B cell (primary cell): ENCODE results near the gene UBE2O. TPM values are rescaled to one million over a fixed set of nuclear protein-coding genes. Genes with fewer than 3 reads are reported as not detected.

ENCODE experiments used
- ATAC-seq: fragments of 200-7000 bp; cut with Tn5 transposase; one replicate; pipeline ENCODE4 v1.10.0; 2021; ENCODE audit warnings: low read depth, mild to moderate bottlenecking, moderate number of reproducible peaks, moderate library complexity
- CTCF ChIA-PET: fragments of 350-600 bp; sonication (Branson Sonifier 250); formaldehyde crosslinking; loops from one replicate; lab custom pipeline; 2021; ENCODE audit warnings: antibody characterized with exemption, inconsistent platforms; lab: Charles Lee
- POLR2A ChIA-PET: fragments of 350-600 bp; sonication (Branson Sonifier 250); formaldehyde crosslinking; loops from one replicate; lab custom pipeline; 2021; ENCODE audit warnings: antibody characterized with exemption; lab: Charles Lee
- DNase-seq: peaks from one replicate; pipeline ENCODE4 v3.0.0; 2013
- H2AFZ ChIP-seq: 2 replicates; pipeline ENCODE4 v1.6.1; 2012; ENCODE audit warnings: mild to moderate bottlenecking, low read depth, low read length; ENCODE audit not compliant: insufficient read depth, poor library complexity, severe bottlenecking
- H3K27ac ChIP-seq, 2 donors: 1 replicate in 1 of 2; 2 replicates in 1 of 2; pipeline ENCODE4 v1.5.1; 2012 to 2013; ENCODE audit warnings: low read length in 2 of 2, mild to moderate bottlenecking in 2 of 2, moderate library complexity in 1 of 2
- H3K27me3 ChIP-seq, 4 experiments: fragments of 200-600 bp in 1 of 4; sonication (generic) in 1 of 4; replicated peaks in 1 of 4; 1 replicate in 2 of 4; 2 replicates in 2 of 4; pipeline versions ENCODE4 v1.6.1 to v1.7.0; 2013 to 2016; ENCODE audit warnings: low read length in 3 of 4, mild to moderate bottlenecking in 2 of 4, mixed read lengths in 1 of 4, moderate library complexity in 1 of 4; ENCODE audit not compliant: insufficient read depth in 4 of 4, control insufficient read depth in 3 of 4; ENCODE audit errors: control extremely low read depth in 1 of 4
- H3K36me3 ChIP-seq, 2 experiments: replicated peaks in 1 of 2; 1 replicate in 1 of 2; 2 replicates in 1 of 2; pipeline versions ENCODE4 v1.6.1 to v1.7.1; 2013; ENCODE audit warnings: low read length in 1 of 2; ENCODE audit not compliant: insufficient read depth in 2 of 2, control insufficient read depth in 1 of 2; ENCODE audit errors: control extremely low read depth in 1 of 2, extremely low read depth in 1 of 2
- H3K4me1 ChIP-seq, 2 donors: fragments of 200-600 bp in 1 of 2; sonication (generic) in 1 of 2; 1 replicate in 1 of 2; 2 replicates in 1 of 2; pipeline versions ENCODE4 v1.5.1 to v1.6.1; 2013 to 2017; ENCODE audit warnings: low read length in 2 of 2; ENCODE audit not compliant: control insufficient read depth in 2 of 2, insufficient read depth in 2 of 2
- H3K4me2 ChIP-seq: replicated peaks from 2 replicates; pipeline ENCODE3; 2012; ENCODE audit warnings: mild to moderate bottlenecking, low read depth, low read length; ENCODE audit not compliant: poor library complexity, severe bottlenecking
- H3K4me3 ChIP-seq, 5 experiments: fragments of 200-600 bp in 1 of 5; sonication (generic) in 1 of 5; 1 replicate in 3 of 5; 2 replicates in 2 of 5; pipeline versions ENCODE4 v1.5.1 to v1.7.0; 2011 to 2016; ENCODE audit warnings: low read length in 4 of 5, mild to moderate bottlenecking in 4 of 5, low read depth in 2 of 5, control low read depth in 1 of 5, moderate library complexity in 1 of 5; ENCODE audit not compliant: insufficient read depth in 1 of 5; ENCODE audit errors: control extremely low read depth in 1 of 5, extremely low read depth in 1 of 5
- H3K79me2 ChIP-seq: fragments of 200-600 bp; sonication (generic); one replicate; pipeline ENCODE4 v1.6.0; 2016; ENCODE audit warnings: low read length; ENCODE audit not compliant: control insufficient read depth, insufficient read depth
- H3K9ac ChIP-seq: fragments of 200-600 bp; sonication (generic); 2 replicates; pipeline ENCODE4 v1.6.1; 2017; ENCODE audit warnings: mild to moderate bottlenecking, low read length, moderate library complexity
- H3K9me3 ChIP-seq, 3 donors: one replicate each; pipeline versions ENCODE4 v1.6.1 to v1.7.1; 2013; ENCODE audit warnings: low read length in 2 of 3; ENCODE audit not compliant: control insufficient read depth in 2 of 3, insufficient read depth in 1 of 3; ENCODE audit errors: control extremely low read depth in 1 of 3
- H4K20me1 ChIP-seq: 2 replicates; pipeline ENCODE4 v1.6.0; 2012; ENCODE audit warnings: mild to moderate bottlenecking, low read length; ENCODE audit not compliant: insufficient read depth, control insufficient read depth, poor library complexity, severe bottlenecking
- H3K27ac Mint-ChIP-seq: one replicate; pipeline ENCODE4 v1.8.0; 2021; ENCODE audit warnings: mixed read lengths
- H3K27me3 Mint-ChIP-seq: one replicate; pipeline ENCODE4 v1.8.0; 2021; ENCODE audit warnings: mixed read lengths
- H3K4me1 Mint-ChIP-seq: one replicate; pipeline ENCODE4 v1.8.0; 2021; ENCODE audit warnings: mixed read lengths
- H3K4me3 Mint-ChIP-seq: one replicate; pipeline ENCODE4 v1.8.0; 2021; ENCODE audit warnings: mixed read lengths
- H3K9me3 Mint-ChIP-seq: one replicate; pipeline ENCODE4 v1.8.0; 2022; ENCODE audit warnings: mixed read lengths; ENCODE audit not compliant: insufficient read depth
- EZH2 ChIP-seq: IDR thresholded peaks from 2 replicates; pipeline ENCODE4 v1.6.1; 2012; ENCODE audit warnings: borderline replicate concordance, low read depth, mild to moderate bottlenecking, moderate library complexity, low read length; ENCODE audit not compliant: insufficient read depth, poor library complexity, severe bottlenecking
- WGBS: methylation state at CpG from one replicate; pipeline ENCODE4 v1.1.5; 2013; ENCODE audit warnings: missing lambda C conversion rate; ENCODE audit not compliant: insufficient coverage; 5-methylcytosine and 5-hydroxymethylcytosine counted together
- intact Hi-C: fragments of 100-400 bp; cut with micrococcal nuclease; formaldehyde crosslinking; loops from one replicate; pipeline ENCODE4 v1.10.0; 2022
- polyA plus RNA-seq: library from polyadenylated mRNA; depleted of rRNA; stranded (reverse); fragments of >200 nt; gene quantifications from 2 replicates; pipeline ENCODE4 v1.2.3, GENCODE V29; 2012
- total RNA-seq, 2 donors: library from RNA; stranded (reverse); fragments of 120-200 nt in 1 of 2; gene quantifications; 1 replicate in 1 of 2; 2 replicates in 1 of 2; pipeline versions ENCODE4 v1.2.3 to v1.2.4, GENCODE V29; 2013 to 2022
- TF ChIP-seq, protein P1 (sequence below): fragments of 200-600 bp; IDR thresholded peaks from one replicate; pipeline ENCODE4 v1.8.0; 2022; ENCODE audit warnings: antibody characterized with exemption, mild to moderate bottlenecking

UBE2O gene
- total and polyA plus RNA-seq, 2 donors (not counting 1 experiment from before 2014, with no cell fraction given), result 41.3 to 54.0 TPM

DNA sequence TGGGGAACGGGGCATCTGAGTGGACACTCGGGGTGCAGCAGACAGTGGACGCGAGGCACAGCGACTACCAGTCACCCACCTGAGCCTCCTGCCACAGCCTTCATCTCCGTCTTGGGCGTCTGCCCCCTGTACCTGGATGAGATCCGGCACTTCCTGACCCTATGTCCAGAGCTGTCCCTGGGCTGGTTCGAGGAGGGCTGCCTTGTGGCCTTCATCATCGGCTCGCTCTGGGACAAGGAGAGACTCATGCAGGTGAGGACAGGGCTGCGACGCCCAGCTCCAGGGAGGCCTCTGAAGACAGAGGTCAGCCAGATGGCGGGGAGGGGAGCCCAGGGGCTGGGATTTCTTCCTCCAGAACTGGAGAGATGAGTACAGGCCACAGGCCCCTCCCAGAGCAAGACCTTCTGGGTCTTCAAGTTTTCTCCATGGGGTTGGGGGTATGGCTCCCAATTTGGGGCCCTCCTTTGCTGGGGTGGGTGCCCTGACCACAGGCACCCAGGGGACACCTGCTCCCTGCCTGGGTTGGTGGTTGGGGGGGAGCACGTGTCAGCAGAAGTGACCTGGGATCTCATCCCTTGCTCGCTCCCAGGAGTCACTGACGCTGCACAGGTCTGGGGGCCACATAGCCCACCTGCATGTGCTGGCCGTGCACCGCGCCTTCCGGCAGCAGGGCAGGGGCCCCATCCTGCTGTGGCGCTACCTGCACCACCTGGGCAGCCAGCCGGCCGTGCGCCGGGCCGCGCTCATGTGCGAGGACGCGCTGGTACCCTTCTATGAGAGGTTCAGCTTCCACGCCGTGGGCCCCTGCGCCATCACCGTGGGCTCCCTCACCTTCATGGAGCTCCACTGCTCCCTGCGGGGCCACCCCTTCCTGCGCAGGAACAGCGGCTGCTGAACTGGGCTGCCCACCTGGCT is 16.4 kb upstream of the UBE2O start:
- H3K36me3 ChIP-seq, result peaks cover 0 to 57% of the 10 kb centered on the region in 2 experiments
- no peaks in the 10 kb centered on the region for H3K9me3 Mint-ChIP-seq
- H3K4me1 ChIP-seq, result peaks cover 12 to 39% of the 10 kb centered on the region in 2 donors
- DNase-seq (no peak), ATAC-seq (no peak)
- H4K20me1 ChIP-seq, result peaks cover 30% of the 10 kb centered on the region
- H3K4me2 ChIP-seq, result no peak overlapping the region
- H3K27me3 Mint-ChIP-seq, result no peaks in the 10 kb centered on the region
- peak overlapping the region; percentile 38 for H3K27ac Mint-ChIP-seq
- no peaks in the 10 kb centered on the region for H3K27me3 ChIP-seq
- no peak overlapping the region for H2AFZ ChIP-seq
- H3K9me3 ChIP-seq, result no peaks in the 10 kb centered on the region
- H3K4me3 ChIP-seq, result no peak overlapping the region
- H3K4me3 Mint-ChIP-seq, result no peak overlapping the region
- TF ChIP-seq, protein P1, sequence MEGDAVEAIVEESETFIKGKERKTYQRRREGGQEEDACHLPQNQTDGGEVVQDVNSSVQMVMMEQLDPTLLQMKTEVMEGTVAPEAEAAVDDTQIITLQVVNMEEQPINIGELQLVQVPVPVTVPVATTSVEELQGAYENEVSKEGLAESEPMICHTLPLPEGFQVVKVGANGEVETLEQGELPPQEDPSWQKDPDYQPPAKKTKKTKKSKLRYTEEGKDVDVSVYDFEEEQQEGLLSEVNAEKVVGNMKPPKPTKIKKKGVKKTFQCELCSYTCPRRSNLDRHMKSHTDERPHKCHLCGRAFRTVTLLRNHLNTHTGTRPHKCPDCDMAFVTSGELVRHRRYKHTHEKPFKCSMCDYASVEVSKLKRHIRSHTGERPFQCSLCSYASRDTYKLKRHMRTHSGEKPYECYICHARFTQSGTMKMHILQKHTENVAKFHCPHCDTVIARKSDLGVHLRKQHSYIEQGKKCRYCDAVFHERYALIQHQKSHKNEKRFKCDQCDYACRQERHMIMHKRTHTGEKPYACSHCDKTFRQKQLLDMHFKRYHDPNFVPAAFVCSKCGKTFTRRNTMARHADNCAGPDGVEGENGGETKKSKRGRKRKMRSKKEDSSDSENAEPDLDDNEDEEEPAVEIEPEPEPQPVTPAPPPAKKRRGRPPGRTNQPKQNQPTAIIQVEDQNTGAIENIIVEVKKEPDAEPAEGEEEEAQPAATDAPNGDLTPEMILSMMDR, result no peak
- no peak for TF ChIP-seq EZH2
- peak overlapping the region in 1 of 2 donors; percentile 23 for H3K27ac ChIP-seq
- POLR2A ChIA-PET, result interaction anchor here (0.9 to 1.9 kb wide), 3 partner anchors 24 to 32 kb away, joined by 3 to 5 read pairs (median 3); no protein-coding TSS in a partner anchor
- peaks cover 37% of the 10 kb centered on the region for H3K4me1 Mint-ChIP-seq
- no peak overlapping the region for H3K9ac ChIP-seq
- H3K79me2 ChIP-seq, result peaks cover 5% of the 10 kb centered on the region
- intact Hi-C loops, result loop anchor here (5.0 kb wide), 1 partner anchor 78 kb away; no protein-coding TSS in a partner anchor
- CTCF ChIA-PET, result interaction anchor here (1.1 to 16.1 kb wide), 4 partner anchors 11 to 61 kb away, joined by 5 to 442 read pairs (median 25); partner anchors contain the start of gene RHBDF2
- 99% methylated on average over 37 of the region's 38 CpGs for WGBS
